SK-N-SH (cell line): Measurements from ENCODE around the gene IQSEC3. TPM values are rescaled to one million over a fixed set of nuclear protein-coding genes. Genes with fewer than 3 reads are reported as not detected.

Experiments used
- CTCF ChIA-PET: fragments of 300-600, 350-600 bp; formaldehyde crosslinking; extraction: SDS; loops from one replicate; lab custom pipeline; 2021; lab: Yijun Ruan, JAX
- POLR2A ChIA-PET: fragments of 350-600 bp; sonication (Branson Sonifier 250); formaldehyde crosslinking; extraction: SDS; loops from one replicate; lab custom pipeline; 2020; ENCODE audit warnings: antibody characterized with exemption, inconsistent platforms; lab: Yijun Ruan, JAX
- DNase-seq: peaks from one replicate; pipeline ENCODE4 v3.0.0; 2012
- H2AFZ ChIP-seq: fragments of 200-600 bp; sonication (generic); 2 replicates; pipeline ENCODE4 v1.8.1; 2016; ENCODE audit warnings: antibody characterized with exemption, mild to moderate bottlenecking, low read depth
- H3F3A ChIP-seq: fragments of 200-600 bp; sonication (generic); replicated peaks from 2 replicates; pipeline ENCODE3; 2016; ENCODE audit warnings: antibody characterized with exemption, mild to moderate bottlenecking; ENCODE audit not compliant: insufficient read depth
- H3K27ac ChIP-seq, 2 experiments: fragments of 200-500 bp in 1 of 2; fragments of 200-600 bp in 1 of 2; sonication (Bioruptor generic) in 1 of 2; sonication (generic), shearing (Covaris generic) in 1 of 2; 2 replicates each; pipeline versions ENCODE4 v1.5.1 to v1.6.1; 2014 to 2016; ENCODE audit warnings: low read depth in 2 of 2, inconsistent platforms in 1 of 2, low read length in 1 of 2, mild to moderate bottlenecking in 1 of 2, mixed read lengths in 1 of 2
- H3K27me3 ChIP-seq: fragments of 200-600 bp; sonication (generic), shearing (Covaris generic); 2 replicates; pipeline ENCODE4 v1.6.1; 2016; ENCODE audit warnings: mixed run types; ENCODE audit not compliant: insufficient read depth
- H3K36me3 ChIP-seq, 2 experiments: fragments of 200-500 bp in 1 of 2; fragments of 200-600 bp in 1 of 2; sonication (Bioruptor generic) in 1 of 2; sonication (generic) in 1 of 2; replicated peaks in 1 of 2; 2 replicates each; pipeline versions ENCODE3 to v1.5.1; 2014 to 2016; ENCODE audit warnings: low read length in 1 of 2, mild to moderate bottlenecking in 1 of 2; ENCODE audit not compliant: insufficient read depth in 2 of 2, control insufficient read depth in 1 of 2
- H3K4me1 ChIP-seq, 2 experiments: fragments of 200-500 bp in 1 of 2; fragments of 200-600 bp in 1 of 2; sonication (Bioruptor generic) in 1 of 2; sonication (generic), shearing (Covaris generic) in 1 of 2; 2 replicates each; pipeline versions ENCODE4 v1.5.1 to v1.6.1; 2014 to 2016; ENCODE audit warnings: low read depth in 1 of 2, low read length in 1 of 2, mixed run types in 1 of 2; ENCODE audit not compliant: insufficient read depth in 2 of 2, control insufficient read depth in 1 of 2
- H3K4me2 ChIP-seq: fragments of 200-600 bp; sonication (generic), shearing (Covaris generic); 2 replicates; pipeline ENCODE4 v1.6.1; 2017; ENCODE audit warnings: mixed run types
- H3K4me3 ChIP-seq, 2 experiments: fragments of 200-500 bp in 1 of 2; fragments of 200-600 bp in 1 of 2; sonication (Bioruptor generic) in 1 of 2; sonication (generic), shearing (Covaris generic) in 1 of 2; 2 replicates each; pipeline versions ENCODE4 v1.5.1 to v1.8.1; 2014 to 2016; ENCODE audit warnings: low read depth in 2 of 2, inconsistent platforms in 1 of 2, low read length in 1 of 2, mild to moderate bottlenecking in 1 of 2, mixed read lengths in 1 of 2, moderate library complexity in 1 of 2
- H3K79me2 ChIP-seq: fragments of 200-600 bp; sonication (generic); 2 replicates; pipeline ENCODE4 v1.8.1; 2017; ENCODE audit warnings: mild to moderate bottlenecking; ENCODE audit not compliant: insufficient read depth
- H3K9ac ChIP-seq: fragments of 200-600 bp; sonication (generic); 2 replicates; pipeline ENCODE4 v1.6.1; 2017; ENCODE audit warnings: mixed run types
- H3K9me2 ChIP-seq: fragments of 200-600 bp; sonication (generic); 2 replicates; pipeline ENCODE4 v1.6.1; 2017; ENCODE audit warnings: mixed run types
- H3K9me3 ChIP-seq: fragments of 200-600 bp; sonication (generic); 2 replicates; pipeline ENCODE4 v1.6.1; 2017; ENCODE audit warnings: mixed run types, mild to moderate bottlenecking, moderate library complexity
- H4K20me1 ChIP-seq: fragments of 200-600 bp; sonication (generic); 2 replicates; pipeline ENCODE4 v1.6.1; 2017; ENCODE audit warnings: mild to moderate bottlenecking, mixed run types; ENCODE audit not compliant: insufficient read depth
- FOXM1 ChIP-seq: IDR thresholded peaks from 2 replicates; pipeline ENCODE4 v1.4.0; 2012; ENCODE audit warnings: low read depth, mild to moderate bottlenecking
- GABPA ChIP-seq: IDR thresholded peaks from 2 replicates; pipeline ENCODE4 v1.4.0; 2012; ENCODE audit warnings: low read depth, mild to moderate bottlenecking
- GATA2 ChIP-seq: sonication (generic); formaldehyde crosslinking; IDR thresholded peaks from 2 replicates; pipeline ENCODE4 v1.5.0; 2020; ENCODE audit warnings: mild to moderate bottlenecking, missing genetic modification reagents
- JUND ChIP-seq: IDR thresholded peaks from 2 replicates; pipeline ENCODE4 v1.4.0; 2012
- MEF2A ChIP-seq: IDR thresholded peaks from 2 replicates; pipeline ENCODE4 v1.4.0; 2012; ENCODE audit warnings: low read depth, borderline replicate concordance
- MXI1 ChIP-seq: IDR thresholded peaks from 2 replicates; pipeline ENCODE4 v1.6.1; 2012; ENCODE audit warnings: mild to moderate bottlenecking, low read depth, low read length, improper control_type of control experiment
- NFIC ChIP-seq: IDR thresholded peaks from 2 replicates; pipeline ENCODE4 v1.4.0; 2012; ENCODE audit warnings: borderline replicate concordance
- RFX5 ChIP-seq: IDR thresholded peaks from 2 replicates; pipeline ENCODE4 v1.6.1; 2012; ENCODE audit warnings: mild to moderate bottlenecking, improper control_type of control experiment, low read length
- SIN3A ChIP-seq: IDR thresholded peaks from 2 replicates; pipeline ENCODE4 v1.6.1; 2012; ENCODE audit warnings: low read depth, mild to moderate bottlenecking, low read length, moderate library complexity, borderline replicate concordance
- SMC3 ChIP-seq: IDR thresholded peaks from 2 replicates; pipeline ENCODE4 v1.6.1; 2012; ENCODE audit warnings: low read depth, low read length, improper control_type of control experiment
- TEAD4 ChIP-seq: IDR thresholded peaks from 2 replicates; pipeline ENCODE4 v1.4.0; 2012; ENCODE audit warnings: mild to moderate bottlenecking, borderline replicate concordance; ENCODE audit not compliant: insufficient read depth
- WGBS: methylation state at CpG from one replicate; pipeline ENCODE4 v1.1.6; 2017; ENCODE audit warnings: low lambda C conversion rate; 5-methylcytosine and 5-hydroxymethylcytosine counted together
- polyA plus RNA-seq, 3 experiments: library from polyadenylated mRNA; depleted of rRNA; stranded (reverse); fragments of >200 nt; gene quantifications; 2 replicates each; pipeline ENCODE4 v1.2.3, GENCODE V29; 2012
- TF ChIP-seq, protein P1 (sequence below): IDR thresholded peaks from 2 replicates; pipeline ENCODE4; 2012
- TF ChIP-seq, protein P2 (sequence below): IDR thresholded peaks from 2 replicates; pipeline ENCODE4 v1.4.0; 2012; ENCODE audit warnings: low read depth, borderline replicate concordance
- TF ChIP-seq, protein P3 (sequence below): fragments of 150-350 bp; IDR thresholded peaks from 2 replicates; pipeline ENCODE4 v1.6.1; 2017; ENCODE audit warnings: antibody characterized with exemption, low read length, low read depth, borderline replicate concordance
- TF ChIP-seq, protein P4 (sequence below): IDR thresholded peaks from 2 replicates; pipeline ENCODE4 v1.4.0; 2012; ENCODE audit warnings: low read depth

The IQSEC3 gene
- polyA plus RNA-seq, 1 of the 3 experiments (the other 2 are of a cell fraction): 0.02 TPM

DNA sequence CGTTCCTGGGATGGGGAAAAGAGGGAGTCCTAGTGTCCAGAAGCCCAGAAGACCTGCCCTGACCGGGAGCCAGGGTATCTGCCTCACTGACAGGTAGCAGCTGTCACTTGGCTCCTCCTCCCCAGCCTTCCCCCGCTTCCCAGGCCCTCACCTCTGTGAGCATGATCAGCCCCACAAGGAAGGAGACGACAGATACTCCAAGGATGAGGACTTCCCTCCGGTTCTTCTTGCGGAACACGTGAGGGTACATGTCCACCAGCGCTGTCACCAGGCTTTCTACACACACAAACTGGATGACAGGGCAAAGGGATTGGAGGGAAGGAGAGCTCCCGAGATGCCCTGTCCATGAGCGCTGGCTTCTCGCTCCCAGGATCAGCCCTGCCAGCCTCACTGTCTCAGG is 157.3 kb downstream of the IQSEC3 start:
- 55% methylated on average over 11 of the region's 11 CpGs for WGBS

DNA sequence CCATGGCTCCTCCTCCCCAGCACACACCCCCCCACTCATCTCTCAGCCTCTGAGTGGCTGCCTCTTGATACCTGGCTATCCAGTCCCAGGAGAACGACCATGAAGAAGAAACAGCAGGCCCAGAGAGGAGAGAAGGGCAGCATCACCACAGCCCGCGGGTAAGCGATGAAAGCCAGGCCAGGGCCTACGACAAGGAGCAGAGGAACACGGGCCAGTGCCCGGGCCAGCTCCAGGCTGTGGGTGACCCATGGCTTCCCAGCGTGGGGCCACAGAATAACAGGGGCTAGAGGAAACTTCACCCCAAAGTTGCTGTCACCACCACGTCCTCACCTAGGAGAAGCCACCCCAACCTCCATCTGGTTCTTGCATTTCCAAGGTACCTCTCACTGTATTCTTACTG is 157.8 kb downstream of the IQSEC3 start:
- CTCF ChIA-PET: interaction anchor here (1.2 kb wide), 1 partner anchor 10 kb away, joined by 5 read pairs; no protein-coding TSS in a partner anchor
- WGBS: 49% methylated on average over 7 of the region's 9 CpGs

More for the DNA sequence above, 157.3 kb downstream of the IQSEC3 start:
- Histone ChIP-seq H3K4me3 (no peak overlapping the region), H3F3A (no peaks in the 10 kb centered on the region), H3K9ac (no peak overlapping the region), H3K27ac (no peak overlapping the region), H3K4me1 (peaks cover 0 to 2% of the 10 kb centered on the region in 2 experiments; a peak in 1 of 4 replicates), H3K9me3 (no peaks in the 10 kb centered on the region), H3K4me2 (no peak overlapping the region), H2AFZ (no peak overlapping the region), H3K79me2 (no peaks in the 10 kb centered on the region), H4K20me1 (no peaks in the 10 kb centered on the region), H3K9me2 (no peaks in the 10 kb centered on the region), H3K36me3 (no peaks in the 10 kb centered on the region), H3K27me3 (peaks cover 3% of the 10 kb centered on the region; the same call in 1 of the 2 replicates)
- DNase-seq: no peak
- ChIA-PET CTCF (no interaction called here), POLR2A (no interaction called here)
- TF ChIP-seq RFX5 (no peak), SMC3 (no peak), SIN3A (no peak), TEAD4 (no peak), MEF2A (no peak)

More for the DNA sequence above, 157.8 kb downstream of the IQSEC3 start:
- no peak overlapping the region for H2AFZ ChIP-seq
- no peaks in the 10 kb centered on the region for H4K20me1 ChIP-seq
- H3K27ac ChIP-seq: no peak overlapping the region
- H3K4me1 ChIP-seq: peaks cover 0 to 2% of the 10 kb centered on the region in 2 experiments; a peak in 1 of 4 replicates
- no peaks in the 10 kb centered on the region for H3K9me3 ChIP-seq
- peaks cover 5% of the 10 kb centered on the region; the same call in 1 of the 2 replicates for H3K27me3 ChIP-seq
- H3K4me2 ChIP-seq: no peak overlapping the region
- H3F3A ChIP-seq: no peaks in the 10 kb centered on the region
- no peaks in the 10 kb centered on the region for H3K9me2 ChIP-seq
- H3K9ac ChIP-seq: no peak overlapping the region
- no peak for DNase-seq
- H3K36me3 ChIP-seq: no peaks in the 10 kb centered on the region
- TF ChIP-seq, protein P1, sequence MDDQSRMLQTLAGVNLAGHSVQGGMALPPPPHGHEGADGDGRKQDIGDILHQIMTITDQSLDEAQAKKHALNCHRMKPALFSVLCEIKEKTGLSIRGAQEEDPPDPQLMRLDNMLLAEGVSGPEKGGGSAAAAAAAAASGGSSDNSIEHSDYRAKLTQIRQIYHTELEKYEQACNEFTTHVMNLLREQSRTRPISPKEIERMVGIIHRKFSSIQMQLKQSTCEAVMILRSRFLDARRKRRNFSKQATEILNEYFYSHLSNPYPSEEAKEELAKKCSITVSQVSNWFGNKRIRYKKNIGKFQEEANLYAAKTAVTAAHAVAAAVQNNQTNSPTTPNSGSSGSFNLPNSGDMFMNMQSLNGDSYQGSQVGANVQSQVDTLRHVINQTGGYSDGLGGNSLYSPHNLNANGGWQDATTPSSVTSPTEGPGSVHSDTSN: no peak
- TF ChIP-seq FOXM1 (no peak), MEF2A (no peak), MXI1 (no peak), JUND (no peak), GABPA (no peak), NFIC (no peak), SIN3A (no peak), TEAD4 (no peak), GATA2 (CRISPR knock-in tag) (no peak)
- TF ChIP-seq, protein P2, sequence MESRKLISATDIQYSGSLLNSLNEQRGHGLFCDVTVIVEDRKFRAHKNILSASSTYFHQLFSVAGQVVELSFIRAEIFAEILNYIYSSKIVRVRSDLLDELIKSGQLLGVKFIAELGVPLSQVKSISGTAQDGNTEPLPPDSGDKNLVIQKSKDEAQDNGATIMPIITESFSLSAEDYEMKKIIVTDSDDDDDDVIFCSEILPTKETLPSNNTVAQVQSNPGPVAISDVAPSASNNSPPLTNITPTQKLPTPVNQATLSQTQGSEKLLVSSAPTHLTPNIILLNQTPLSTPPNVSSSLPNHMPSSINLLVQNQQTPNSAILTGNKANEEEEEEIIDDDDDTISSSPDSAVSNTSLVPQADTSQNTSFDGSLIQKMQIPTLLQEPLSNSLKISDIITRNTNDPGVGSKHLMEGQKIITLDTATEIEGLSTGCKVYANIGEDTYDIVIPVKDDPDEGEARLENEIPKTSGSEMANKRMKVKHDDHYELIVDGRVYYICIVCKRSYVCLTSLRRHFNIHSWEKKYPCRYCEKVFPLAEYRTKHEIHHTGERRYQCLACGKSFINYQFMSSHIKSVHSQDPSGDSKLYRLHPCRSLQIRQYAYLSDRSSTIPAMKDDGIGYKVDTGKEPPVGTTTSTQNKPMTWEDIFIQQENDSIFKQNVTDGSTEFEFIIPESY: no peak
- TF ChIP-seq, protein P3, sequence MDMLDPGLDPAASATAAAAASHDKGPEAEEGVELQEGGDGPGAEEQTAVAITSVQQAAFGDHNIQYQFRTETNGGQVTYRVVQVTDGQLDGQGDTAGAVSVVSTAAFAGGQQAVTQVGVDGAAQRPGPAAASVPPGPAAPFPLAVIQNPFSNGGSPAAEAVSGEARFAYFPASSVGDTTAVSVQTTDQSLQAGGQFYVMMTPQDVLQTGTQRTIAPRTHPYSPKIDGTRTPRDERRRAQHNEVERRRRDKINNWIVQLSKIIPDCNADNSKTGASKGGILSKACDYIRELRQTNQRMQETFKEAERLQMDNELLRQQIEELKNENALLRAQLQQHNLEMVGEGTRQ: no peak
- TF ChIP-seq, protein P4, sequence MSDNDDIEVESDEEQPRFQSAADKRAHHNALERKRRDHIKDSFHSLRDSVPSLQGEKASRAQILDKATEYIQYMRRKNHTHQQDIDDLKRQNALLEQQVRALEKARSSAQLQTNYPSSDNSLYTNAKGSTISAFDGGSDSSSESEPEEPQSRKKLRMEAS: no peak
- POLR2A ChIA-PET: no interaction called here
- H3K79me2 ChIP-seq: no peaks in the 10 kb centered on the region
- H3K4me3 ChIP-seq: no peak overlapping the region
